ENCODE measurements around the gene ANO10.

The ANO10 gene

GRCh38 chr3:43316783-43317460 lies 304.9 kb downstream of the ANO10 start:
- DNase-seq (ENCODE audit: low spot score) = no peak
